ENCODE data around the gene TSHZ1. TPM values are rescaled to one million over a fixed set of nuclear protein-coding genes. Genes with fewer than 3 reads are reported as not detected.

Gene TSHZ1
- polyA plus RNA-seq (ENCODE audit: insufficient read length in 12 of 12) = 100 to 1,000 TPM in 1 of 12 donors, 10 to 100 TPM in 11; 19.5 to 200 (median 22.1) TPM
- long read RNA-seq, donor 1, full-length matches to known transcripts = 91 of 91 reads
- long read RNA-seq, donor 1, partial matches to known transcripts = 0 of 91 reads
- long read RNA-seq, donor 1, other reads (novel, unspliced or antisense) = 0 of 91 reads
- long read RNA-seq, donor 2, full-length matches to known transcripts = 34 of 34 reads
- long read RNA-seq, donor 2, partial matches to known transcripts = 0 of 34 reads
- long read RNA-seq, donor 2, other reads (novel, unspliced or antisense) = 0 of 34 reads
- long read RNA-seq, donor 3, full-length matches to known transcripts = 28 of 28 reads
- long read RNA-seq, donor 3, partial matches to known transcripts = 0 of 28 reads
- long read RNA-seq, donor 3, other reads (novel, unspliced or antisense) = 0 of 28 reads
- long read RNA-seq, donor 4, full-length matches to known transcripts = 14 of 14 reads
- long read RNA-seq, donor 4, partial matches to known transcripts = 0 of 14 reads
- long read RNA-seq, donor 4, other reads (novel, unspliced or antisense) = 0 of 14 reads
- long read RNA-seq, donor 5, full-length matches to known transcripts = 28 of 28 reads
- long read RNA-seq, donor 5, partial matches to known transcripts = 0 of 28 reads
- long read RNA-seq, donor 5, other reads (novel, unspliced or antisense) = 0 of 28 reads
- long read RNA-seq, donor 6, full-length matches to known transcripts = 28 of 28 reads
- long read RNA-seq, donor 6, partial matches to known transcripts = 0 of 28 reads
- long read RNA-seq, donor 6, other reads (novel, unspliced or antisense) = 0 of 28 reads
- long read RNA-seq, donor 7, full-length matches to known transcripts = 15 of 15 reads
- long read RNA-seq, donor 7, partial matches to known transcripts = 0 of 15 reads
- long read RNA-seq, donor 7, other reads (novel, unspliced or antisense) = 0 of 15 reads
- long read RNA-seq, donor 8, full-length matches to known transcripts = 35 of 42 reads
- long read RNA-seq, donor 8, partial matches to known transcripts = 7 of 42 reads
- long read RNA-seq, donor 8, other reads (novel, unspliced or antisense) = 0 of 42 reads
- long read RNA-seq, donor 9, full-length matches to known transcripts = 13 of 13 reads
- long read RNA-seq, donor 9, partial matches to known transcripts = 0 of 13 reads
- long read RNA-seq, donor 9, other reads (novel, unspliced or antisense) = 0 of 13 reads
- long read RNA-seq, donor 10, full-length matches to known transcripts = 37 of 37 reads
- long read RNA-seq, donor 10, partial matches to known transcripts = 0 of 37 reads
- long read RNA-seq, donor 10, other reads (novel, unspliced or antisense) = 0 of 37 reads
- long read RNA-seq, donor 11, full-length matches to known transcripts = 20 of 20 reads
- long read RNA-seq, donor 11, partial matches to known transcripts = 0 of 20 reads
- long read RNA-seq, donor 11, other reads (novel, unspliced or antisense) = 0 of 20 reads

DNA sequence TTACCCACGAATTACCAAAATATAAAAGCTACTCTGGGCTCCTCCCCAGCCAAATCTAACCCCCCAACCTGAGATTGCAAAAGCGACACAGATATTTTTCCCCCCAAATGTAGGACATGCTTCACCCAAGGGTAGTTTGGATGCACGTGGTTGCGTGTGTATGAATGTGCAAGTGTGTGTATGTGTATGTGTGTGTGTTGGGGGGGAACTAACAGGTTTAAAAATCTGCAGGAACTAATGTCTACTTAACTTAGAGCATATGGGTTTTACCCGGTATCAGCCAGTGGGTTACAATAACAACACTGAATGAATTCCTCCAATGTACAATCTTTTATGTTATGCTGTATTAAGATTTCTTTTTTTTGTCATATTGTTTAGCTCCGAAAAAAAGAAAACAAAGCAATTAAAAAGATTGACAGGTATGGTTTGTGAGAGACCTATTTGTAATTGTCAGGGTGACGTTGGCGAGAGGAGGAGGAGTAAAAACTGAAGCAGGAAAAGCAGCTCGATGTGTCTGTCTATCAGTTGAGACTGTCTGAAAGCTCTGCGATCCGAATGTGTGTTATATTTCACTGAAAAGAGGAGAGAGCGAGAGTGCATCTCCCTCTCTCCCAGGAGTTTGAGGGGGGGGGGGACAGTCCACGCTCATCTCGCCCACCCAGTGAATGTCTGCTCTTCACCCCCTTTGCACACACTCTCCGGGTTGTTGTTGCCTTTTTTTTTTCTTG is at the start of gene TSHZ1:
Gene TSHZ1, plus strand, starts transcription at position 524 of the 728 bp plus-strand sequence. CDS start 1,080 bp downstream, outside the sequence.
- DNase-seq = peak; percentile 86

DNA sequence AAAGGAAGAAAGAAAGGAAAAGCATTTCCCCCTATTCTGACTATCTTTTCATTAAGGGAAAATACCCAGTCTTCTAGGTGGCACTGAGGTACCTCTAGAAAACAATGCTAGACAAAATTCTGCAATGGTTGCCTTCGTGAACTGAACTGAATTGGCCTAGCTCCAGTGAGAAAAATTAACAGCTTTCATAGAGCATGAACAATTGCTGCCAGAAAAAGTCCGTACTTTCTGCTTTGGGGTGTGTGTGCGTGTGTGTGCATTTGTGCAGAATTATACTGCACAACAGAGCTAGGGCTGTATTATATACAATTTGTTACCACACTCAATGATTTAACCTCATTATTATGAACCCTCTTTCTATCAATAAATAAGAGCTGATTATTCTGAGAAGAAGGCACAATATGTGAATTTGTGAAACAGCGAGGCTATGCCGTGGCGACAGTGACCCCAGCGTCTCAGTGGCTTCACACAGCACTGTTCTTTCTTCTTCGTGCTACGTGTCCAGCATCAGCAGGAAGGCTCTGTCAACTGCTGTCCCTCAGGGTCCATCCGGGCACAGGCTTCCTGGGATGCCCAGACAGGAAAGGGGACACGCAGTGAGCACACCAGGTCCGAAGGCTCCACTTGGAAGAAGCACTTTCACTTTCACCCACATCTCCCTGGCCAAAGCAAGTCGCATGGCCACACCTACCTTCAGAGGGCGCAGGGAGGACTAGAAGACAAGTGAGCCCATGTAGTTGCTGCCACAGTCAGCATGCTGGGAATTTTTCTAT is 49.2 kb upstream of the TSHZ1 start:
- DNase-seq = no peak

- DNase-seq = no peak
Measured at GRCh38 chr18:75162467-75162866, 48.1 kb upstream of the TSHZ1 start.

- DNase-seq = no peak
Measured at GRCh38 chr18:75162978-75163377, 47.6 kb upstream of the TSHZ1 start.

- DNase-seq = no peak
Measured at GRCh38 chr18:75163736-75164135, 46.9 kb upstream of the TSHZ1 start.

- DNase-seq = no peak
Measured at GRCh38 chr18:75164479-75164878, 46.1 kb upstream of the TSHZ1 start.

GRCh38 chr18:75165926-75166325 is 44.7 kb upstream of the TSHZ1 start:
- DNase-seq = no peak

- DNase-seq = no peak
Measured at GRCh38 chr18:75167137-75167536, 43.5 kb upstream of the TSHZ1 start.

DNA sequence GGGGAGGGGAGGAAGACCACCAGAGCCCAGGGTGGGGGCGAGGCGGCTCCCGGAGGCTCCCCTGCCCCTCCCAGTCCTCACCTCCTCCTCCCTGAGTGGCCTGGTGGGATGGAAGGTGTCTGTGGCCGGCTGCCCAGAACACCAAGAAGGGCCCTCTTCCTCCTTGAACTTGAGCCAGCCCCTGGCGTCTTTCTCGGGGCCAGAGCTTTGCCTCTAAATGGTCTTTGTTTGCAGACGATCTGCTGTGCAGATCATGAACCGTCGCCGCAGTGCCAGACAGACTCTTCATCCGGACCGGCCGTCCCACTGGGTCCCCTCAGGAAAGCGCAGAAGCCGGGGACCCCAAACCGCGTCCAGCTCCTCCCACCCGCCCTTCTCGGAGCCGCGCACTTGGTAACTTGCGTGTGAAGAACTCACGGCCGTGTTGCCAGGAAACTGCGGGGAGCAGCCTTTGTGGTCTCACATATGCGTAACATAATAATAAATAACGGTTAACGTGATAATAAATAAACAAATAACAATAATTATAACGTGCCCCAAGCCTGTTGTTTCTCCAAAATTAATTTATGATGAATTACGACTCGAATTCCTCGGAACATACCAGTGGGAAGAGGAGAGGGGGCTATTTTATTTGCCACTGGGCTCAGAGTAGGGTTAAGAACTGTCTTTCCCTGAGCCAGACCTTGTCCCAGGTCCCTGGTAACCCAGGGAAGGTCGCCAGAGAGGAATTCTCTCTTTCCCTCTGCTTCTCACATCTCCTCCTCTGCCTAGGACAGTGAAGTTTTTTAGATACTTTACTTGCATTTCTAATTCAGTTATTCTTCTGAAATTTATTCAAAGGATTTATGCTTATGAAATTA is 42.6 kb upstream of the TSHZ1 start:
- DNase-seq = no peak

DNA sequence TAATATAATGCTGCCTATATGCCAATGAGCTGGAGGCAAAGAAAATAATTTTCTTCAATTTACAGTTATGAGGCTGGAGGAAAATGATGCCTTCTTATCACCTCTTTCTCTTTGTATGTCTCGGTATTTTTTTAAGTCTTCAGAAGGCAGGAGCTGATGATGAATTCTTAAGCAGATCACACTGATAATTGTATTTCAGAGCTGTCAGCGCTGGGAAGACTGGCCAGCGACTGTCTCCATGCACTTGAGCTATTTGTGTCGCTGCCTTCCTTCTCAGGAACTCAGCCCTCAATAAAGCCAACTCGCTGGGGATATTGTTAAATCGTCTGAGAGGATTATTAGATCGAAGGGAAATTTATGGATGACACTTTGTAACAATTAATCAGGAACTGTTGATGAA is 42.0 kb upstream of the TSHZ1 start:
- DNase-seq = no peak

GRCh38 chr18:75169411-75169810 is 41.2 kb upstream of the TSHZ1 start:
- no peak for DNase-seq

DNA sequence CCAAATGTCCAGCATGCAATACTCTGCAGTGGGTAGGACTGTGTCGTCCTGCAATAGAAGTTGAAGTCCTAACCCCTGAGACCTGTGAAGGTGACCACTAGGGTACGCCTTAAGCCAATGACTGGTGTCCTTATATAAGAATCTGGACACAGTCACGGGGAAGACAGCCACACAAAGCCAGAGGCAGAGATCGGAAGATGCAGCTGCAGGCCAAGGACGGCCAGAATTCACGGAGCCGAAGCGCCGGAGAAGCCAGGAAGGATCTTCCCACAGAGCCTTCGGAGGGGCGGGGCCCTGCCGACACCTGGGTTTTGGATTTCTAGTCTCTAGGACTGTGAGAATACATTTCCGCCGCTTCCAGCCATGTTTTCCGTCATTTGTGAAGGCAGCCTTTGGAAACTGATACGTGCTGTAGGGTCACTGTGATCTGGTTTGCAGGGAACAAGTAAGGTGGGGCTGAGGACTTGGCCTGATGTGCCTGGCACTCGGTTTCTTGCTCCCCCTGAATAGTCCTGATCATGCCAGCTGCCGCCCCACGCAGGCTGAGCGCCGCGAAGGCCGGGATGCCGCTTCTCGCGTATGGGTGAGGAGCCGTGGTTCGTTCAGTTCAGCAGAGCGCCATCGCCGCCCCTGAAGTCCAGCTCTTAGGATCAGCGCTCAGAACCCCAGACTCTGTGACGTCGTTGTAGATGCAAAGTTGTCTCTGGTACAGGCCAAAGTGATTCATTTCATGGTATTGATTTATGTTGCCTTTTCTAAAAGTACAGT is 40.4 kb upstream of the TSHZ1 start:
- DNase-seq = peak; percentile 71

- DNase-seq = peak; percentile 55
Measured at GRCh38 chr18:75170916-75171315, 39.7 kb upstream of the TSHZ1 start.

GRCh38 chr18:75172299-75173124 is 38.1 kb upstream of the TSHZ1 start:
- DNase-seq = no peak

DNA sequence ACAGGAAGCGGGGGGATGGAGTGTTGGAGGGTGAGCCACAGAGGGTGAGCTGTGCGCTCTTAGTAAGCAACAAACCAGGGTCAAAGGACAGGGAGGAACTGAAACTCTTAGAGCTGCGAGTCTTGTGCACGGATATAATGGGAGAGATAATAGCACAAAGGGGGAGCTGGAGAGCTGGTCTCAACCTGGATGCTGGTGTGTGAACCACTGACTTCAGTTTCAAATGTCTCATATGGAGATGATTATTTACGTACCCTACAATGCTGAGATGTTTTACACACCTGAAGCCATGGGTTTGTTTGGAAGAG is 37.5 kb upstream of the TSHZ1 start:
- DNase-seq = no peak

DNA sequence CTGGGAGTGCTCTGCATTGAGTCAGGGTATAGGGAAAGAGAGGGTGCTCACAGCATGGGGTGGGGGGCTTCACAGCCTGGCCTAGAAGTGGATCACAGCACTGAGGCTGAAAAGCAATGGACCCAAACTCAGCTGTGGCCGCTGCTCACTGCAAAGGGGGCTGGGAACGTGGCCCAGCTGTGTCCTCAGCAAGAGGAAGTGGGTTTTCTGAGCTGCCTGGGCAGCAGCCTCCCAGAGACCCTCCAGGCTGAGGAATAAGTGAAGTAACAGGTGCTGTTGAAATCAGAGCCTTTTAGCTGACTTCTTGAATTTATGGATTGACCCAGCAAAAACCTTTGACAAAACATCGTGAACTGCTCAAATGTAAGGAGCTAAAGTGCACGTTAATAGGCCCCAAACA is 36.9 kb upstream of the TSHZ1 start:
- no peak for DNase-seq

GRCh38 chr18:75176849-75177248 is 33.7 kb upstream of the TSHZ1 start:
- DNase-seq = no peak

Data from muscle of arm (tissue), 14 donors.